SK-N-SH treated with all-trans-retinoic acid at 6 μM for 48 hours (cell line): ENCODE results near the gene LOXHD1.

Source experiments
- OSR1 ChIP-seq: fragments of 250-450 bp; sonication (Bioruptor Pico); IDR thresholded peaks from 2 replicates; pipeline ENCODE4 v1.8.0; 2022; ENCODE audit warnings: moderate library complexity, mild to moderate bottlenecking, inconsistent platforms
- ZNF565 ChIP-seq: fragments of 450-650 bp; formaldehyde crosslinking; conservative IDR thresholded peaks from 2 replicates; pipeline ENCODE4 v1.5.0; 2020; ENCODE audit warnings: low read depth, mild to moderate bottlenecking, moderate library complexity
- ZNF70 ChIP-seq: fragments of 450-650 bp; formaldehyde crosslinking; IDR thresholded peaks from 2 replicates; pipeline ENCODE4 v1.5.0; 2020; ENCODE audit warnings: mild to moderate bottlenecking, moderate library complexity
- TF ChIP-seq, protein P1 (sequence below): fragments of 250-450 bp; sonication (Bioruptor Pico); IDR thresholded peaks from 2 replicates; pipeline ENCODE4 v1.8.0; 2020; ENCODE audit warnings: mild to moderate bottlenecking, moderate library complexity, borderline replicate concordance
- TF ChIP-seq, protein P2 (sequence below): fragments of 250-450 bp; sonication (Bioruptor Pico); IDR thresholded peaks from 2 replicates; pipeline ENCODE4 v1.5.1; 2020; ENCODE audit warnings: low read depth, mild to moderate bottlenecking, moderate library complexity

DNA sequence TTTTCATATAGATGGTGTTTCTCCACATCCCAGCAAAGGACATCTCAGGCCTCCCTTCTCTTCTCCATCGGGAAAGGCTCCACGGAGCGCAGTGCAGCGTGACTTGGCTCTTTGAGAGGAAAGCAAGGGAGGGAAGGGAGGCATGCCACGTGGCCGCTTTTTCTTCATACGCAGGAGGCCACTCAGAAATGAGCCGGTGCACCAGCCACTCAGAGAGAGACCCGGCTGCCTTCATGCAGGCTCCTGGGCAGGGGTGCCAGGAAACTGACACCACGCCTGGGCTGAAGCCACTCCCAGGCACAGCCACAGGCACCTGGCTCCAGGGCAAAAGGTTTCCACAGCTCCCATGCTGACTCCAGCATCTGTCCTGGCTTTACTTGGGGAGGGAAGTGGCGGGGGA, 11.1 kb upstream of the LOXHD1 start:
- TF ChIP-seq, protein P1, sequence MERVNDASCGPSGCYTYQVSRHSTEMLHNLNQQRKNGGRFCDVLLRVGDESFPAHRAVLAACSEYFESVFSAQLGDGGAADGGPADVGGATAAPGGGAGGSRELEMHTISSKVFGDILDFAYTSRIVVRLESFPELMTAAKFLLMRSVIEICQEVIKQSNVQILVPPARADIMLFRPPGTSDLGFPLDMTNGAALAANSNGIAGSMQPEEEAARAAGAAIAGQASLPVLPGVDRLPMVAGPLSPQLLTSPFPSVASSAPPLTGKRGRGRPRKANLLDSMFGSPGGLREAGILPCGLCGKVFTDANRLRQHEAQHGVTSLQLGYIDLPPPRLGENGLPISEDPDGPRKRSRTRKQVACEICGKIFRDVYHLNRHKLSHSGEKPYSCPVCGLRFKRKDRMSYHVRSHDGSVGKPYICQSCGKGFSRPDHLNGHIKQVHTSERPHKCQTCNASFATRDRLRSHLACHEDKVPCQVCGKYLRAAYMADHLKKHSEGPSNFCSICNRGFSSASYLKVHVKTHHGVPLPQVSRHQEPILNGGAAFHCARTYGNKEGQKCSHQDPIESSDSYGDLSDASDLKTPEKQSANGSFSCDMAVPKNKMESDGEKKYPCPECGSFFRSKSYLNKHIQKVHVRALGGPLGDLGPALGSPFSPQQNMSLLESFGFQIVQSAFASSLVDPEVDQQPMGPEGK = no peak
- no peak for TF ChIP-seq ZNF565 (CRISPR knock-in tag)
- no peak for TF ChIP-seq OSR1 (CRISPR knock-in tag)
- TF ChIP-seq ZNF70 (CRISPR knock-in tag) = no peak
- TF ChIP-seq, protein P2, sequence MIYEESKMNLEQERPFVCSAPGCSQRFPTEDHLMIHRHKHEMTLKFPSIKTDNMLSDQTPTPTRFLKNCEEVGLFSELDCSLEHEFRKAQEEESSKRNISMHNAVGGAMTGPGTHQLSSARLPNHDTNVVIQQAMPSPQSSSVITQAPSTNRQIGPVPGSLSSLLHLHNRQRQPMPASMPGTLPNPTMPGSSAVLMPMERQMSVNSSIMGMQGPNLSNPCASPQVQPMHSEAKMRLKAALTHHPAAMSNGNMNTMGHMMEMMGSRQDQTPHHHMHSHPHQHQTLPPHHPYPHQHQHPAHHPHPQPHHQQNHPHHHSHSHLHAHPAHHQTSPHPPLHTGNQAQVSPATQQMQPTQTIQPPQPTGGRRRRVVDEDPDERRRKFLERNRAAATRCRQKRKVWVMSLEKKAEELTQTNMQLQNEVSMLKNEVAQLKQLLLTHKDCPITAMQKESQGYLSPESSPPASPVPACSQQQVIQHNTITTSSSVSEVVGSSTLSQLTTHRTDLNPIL (CRISPR knock-in tag) = no peak
